SH-SY5Y (cell line): Measurements from ENCODE around the gene ACSL6.

Source experiments
- GATA2 ChIP-seq: IDR thresholded peaks from 2 replicates; pipeline ENCODE4 v1.6.1; 2011; ENCODE audit warnings: mild to moderate bottlenecking, low read depth, low read length
- GATA3 ChIP-seq: IDR thresholded peaks from 2 replicates; pipeline ENCODE4 v1.6.1; 2011; ENCODE audit warnings: low read depth, mild to moderate bottlenecking, low read length, moderate library complexity

DNA sequence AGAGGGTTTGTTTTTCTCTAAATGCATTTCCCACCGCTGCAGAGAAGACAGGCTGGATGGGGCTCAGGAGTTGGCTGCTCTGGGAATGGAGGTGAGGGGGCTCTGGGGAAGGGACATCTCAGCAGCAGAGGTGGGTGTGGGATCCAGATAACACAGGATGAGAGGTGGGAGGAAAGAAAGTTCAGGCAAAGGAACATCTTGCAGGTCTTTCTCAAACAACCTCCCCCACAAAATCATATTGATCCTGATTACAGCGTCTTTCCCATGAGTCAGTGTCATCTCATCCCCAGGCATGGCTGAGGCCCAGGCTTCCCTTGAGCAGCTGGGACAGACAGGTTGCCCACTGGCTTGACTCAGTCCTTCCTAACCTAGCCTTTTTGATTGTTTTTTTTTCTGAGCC is 11.3 kb upstream of the ACSL6 start:
- TF ChIP-seq GATA2, result no peak
- TF ChIP-seq GATA3, result no peak
